Fibroblast of the conjunctiva (primary cell): ENCODE measurements around the gene AMELY.
"Not testable (repeated sequence)": the region's sequence is repeated elsewhere in the genome, so short reads cannot be mapped to it uniquely, and the experiment has no call there.

ENCODE experiments used
- DNase-seq: peaks from one replicate; pipeline ENCODE4 v3.0.0-alpha.2; 2010; ENCODE audit warnings: low read depth

The AMELY gene, protein sequence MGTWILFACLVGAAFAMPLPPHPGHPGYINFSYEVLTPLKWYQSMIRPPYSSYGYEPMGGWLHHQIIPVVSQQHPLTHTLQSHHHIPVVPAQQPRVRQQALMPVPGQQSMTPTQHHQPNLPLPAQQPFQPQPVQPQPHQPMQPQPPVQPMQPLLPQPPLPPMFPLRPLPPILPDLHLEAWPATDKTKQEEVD

DNA sequence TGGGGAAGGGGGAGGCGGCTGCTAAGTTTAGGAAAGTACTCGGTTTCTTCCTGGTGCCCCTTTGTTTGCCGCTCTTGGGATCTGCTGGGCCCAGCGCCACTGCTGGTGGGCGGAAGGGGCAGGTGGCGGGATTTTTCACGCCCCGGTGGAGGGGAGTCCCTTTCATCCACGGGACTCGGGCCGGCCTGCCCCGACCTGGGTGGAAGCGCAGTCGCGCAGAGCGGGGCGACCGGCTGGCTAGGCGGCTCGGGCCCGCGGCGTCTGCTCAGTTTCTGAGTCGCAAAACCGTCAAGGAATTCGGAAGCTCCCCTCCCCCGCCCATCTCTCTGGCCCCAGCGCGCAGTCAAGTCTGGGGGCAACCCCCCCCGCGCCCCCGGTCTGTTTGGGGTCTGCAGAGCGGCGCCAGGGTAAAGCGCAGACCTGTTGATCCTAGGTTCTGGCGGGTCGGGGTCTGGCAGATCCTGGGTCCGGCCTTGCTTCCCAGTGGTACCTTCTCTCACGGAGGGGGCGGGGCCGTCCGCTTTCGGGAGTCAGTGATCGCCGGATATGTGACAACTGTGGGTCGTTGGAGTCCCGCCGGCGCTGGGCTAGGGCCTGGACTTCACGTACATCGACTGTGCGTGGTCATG lies at the start of gene AMELY:
AMELY (minus strand) TSS at position 500 of the 629 bp plus-strand sequence. CDS start 39,144 bp downstream, outside the sequence.
- no peak for DNase-seq

DNA sequence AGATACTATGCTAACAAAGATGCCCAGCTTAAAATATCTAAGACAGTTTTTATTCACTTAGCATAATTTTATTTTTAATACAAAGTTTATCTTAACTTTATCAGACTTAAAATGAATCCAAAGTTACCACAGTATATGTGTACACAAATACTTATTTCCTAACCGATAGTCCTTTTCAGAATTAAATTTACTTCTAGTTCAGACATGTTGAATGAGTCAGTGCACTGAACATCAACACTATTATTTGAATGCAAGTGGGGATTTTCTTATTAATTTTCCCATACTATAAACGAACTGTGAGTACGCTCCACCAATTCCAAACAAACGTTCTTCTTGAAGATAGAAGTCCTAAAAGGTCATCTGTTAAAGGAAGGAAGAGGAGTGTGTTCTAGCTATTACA lies 38.4 kb upstream of the AMELY start:
- DNase-seq, result no peak

DNA sequence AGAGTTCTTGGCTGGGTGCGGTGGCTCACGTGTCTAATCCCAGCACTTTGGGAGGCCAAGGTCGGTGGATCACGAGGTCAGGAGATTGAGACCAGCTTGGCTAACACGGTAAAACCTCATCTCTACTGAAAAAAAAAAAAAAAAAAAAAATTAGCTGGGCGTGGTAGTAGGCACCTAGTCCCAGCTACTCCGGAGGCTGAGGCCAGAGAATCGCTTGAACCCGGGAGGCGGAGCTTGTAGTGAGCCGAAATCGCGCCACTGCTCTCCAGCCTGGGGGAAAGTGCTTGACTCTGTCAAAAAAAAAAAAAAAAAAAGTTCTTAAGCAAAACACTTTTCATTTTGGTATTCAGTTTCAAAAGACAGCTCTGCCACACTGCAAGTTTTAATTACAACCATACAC lies 36.8 kb upstream of the AMELY start:
- DNase-seq, result no peak

DNA sequence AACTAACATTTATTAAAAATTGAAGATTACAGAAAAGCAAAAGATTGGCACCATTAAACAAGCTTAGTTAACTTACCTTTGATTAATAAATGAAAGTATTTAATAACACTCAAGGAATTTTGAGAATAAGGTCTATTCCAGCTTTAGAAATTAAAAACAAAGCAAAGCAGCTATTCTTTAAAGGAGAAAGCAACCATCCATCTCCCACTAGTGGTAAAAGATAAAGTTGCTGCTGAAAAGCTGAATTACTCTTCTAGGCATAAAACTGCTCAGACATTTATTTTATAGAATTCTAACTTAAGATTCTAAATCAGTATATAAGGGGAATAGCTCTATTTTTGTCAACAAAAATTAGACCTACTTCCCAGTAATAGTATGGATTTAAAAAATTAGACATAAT lies 36.1 kb upstream of the AMELY start:
- no peak for DNase-seq

DNA sequence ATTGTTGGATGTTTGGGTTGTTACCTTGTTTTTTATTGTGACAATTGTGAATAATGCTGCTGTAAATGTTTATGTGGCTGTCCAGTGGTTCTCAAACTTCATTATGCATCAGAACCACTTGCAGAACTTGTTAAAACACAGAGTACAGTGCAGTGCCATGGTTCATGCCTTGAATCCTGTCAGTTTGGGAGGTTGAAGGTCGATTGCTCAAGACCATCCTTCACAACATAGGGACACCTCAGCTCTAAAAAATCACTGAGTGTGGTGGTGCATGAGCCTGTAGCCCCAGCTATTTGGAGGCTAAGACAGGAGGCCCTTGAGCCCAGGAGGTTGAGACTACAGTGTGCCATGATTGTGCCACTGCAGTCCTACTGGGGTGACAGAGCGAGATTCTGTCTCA lies 23.9 kb upstream of the AMELY start:
- DNase-seq, result no peak

DNA sequence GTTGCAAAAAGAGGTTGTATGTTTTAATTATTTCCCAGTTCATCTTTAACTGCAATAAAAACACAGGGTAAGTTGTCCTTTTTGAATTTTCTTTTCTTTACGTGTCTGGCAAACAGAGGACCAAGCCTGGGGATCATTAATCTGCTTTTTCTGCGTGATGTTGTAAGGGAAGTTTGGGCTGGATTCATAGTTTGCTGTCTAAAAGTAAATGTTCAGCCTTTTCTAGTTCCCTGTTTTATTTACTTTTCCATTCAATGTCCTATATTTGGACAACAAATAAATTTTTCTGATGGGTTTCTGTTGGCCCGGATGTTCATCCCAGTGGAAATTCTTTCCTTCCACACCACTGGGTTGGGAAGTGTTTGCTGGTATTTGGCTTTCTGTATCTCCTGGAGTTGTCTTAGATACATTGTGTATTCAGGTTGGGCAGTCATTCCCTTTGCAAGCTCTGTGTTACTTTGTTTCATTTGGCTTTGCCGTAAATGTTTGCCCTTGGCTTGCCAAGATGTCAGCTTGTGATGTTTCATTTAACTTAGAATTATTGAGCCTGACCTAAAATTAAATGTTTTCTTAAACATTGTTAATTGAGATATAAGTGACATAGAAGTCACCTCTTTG lies 20.3 kb upstream of the AMELY start:
- DNase-seq, result no peak

DNA sequence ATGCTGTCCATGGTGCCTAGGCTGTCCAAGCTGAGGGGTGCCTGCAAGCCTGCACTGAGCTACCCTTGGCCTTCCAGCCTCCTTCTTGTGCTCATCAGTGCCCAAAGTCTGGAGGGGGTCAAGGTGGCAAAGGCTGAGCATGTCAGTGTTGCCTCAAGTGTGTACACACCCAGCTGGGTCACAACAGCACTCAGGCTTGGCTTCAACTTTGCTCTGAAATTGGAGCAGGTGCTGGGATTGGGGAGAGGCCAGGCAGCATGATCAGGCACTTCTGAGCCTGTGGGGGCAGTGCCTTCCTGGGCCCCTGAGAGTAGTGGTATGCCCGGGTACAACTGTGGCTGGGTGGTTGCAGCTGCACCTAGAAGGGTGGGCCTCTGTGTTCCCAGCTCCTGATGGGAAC lies 17.7 kb upstream of the AMELY start:
- DNase-seq, result no peak

DNA sequence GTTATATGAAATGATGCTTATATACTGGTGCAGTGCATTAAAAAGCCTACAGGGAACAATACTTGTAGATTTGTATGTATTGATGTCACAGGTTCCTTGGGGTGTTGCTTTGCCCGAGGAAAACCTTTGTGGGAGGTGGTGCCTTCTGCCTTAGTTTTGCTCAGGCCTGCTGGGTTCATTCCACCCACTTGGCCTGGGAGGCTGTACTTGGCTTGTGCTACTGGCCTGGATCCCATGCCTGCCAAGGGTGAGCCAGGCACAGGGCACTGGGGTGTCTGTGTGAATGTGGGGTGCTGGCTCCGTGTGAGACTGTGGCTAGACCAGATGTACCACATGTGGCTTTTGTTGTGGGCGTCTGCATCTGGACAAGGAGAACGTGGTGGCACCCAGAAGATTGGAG lies 16.7 kb upstream of the AMELY start:
- no peak for DNase-seq

DNA sequence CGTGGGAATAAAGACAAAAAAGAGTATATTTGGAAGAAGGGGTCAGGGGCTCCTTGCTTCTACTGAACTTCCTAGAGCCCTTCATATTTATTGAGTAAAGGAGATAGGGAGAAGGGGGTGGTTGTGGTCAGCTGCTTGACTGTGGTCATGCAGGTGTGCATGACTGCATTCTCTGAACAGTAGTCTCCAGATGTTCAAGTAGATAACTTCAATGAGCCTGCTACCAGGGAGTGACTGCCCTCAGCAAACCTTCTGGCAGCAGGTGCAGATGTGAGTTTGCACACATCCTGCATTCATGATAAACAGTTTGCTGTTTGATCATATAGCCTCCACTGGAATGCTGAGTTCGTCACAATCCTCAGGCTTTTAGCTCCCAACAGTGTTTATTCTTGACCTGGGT lies 9.5 kb upstream of the AMELY start:
- no peak for DNase-seq

DNA sequence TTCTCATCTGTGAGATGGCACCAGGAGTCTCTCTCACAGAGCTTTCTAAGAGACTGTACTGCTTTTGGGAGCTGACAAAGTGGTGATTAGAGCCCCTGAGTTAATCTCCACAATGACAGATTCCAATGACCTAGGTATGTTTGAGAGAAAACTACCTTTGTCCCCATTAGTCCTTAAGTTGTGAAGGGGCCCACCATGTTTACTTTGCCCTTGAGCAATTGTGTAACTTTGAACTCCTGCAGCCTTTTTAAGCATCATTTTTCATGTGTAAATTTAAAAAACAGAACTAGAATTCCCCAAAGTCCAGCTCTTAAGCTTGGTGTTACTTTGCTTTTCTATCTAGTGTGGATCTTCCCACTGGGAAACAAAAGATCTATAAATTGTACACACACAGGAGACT lies 1.8 kb upstream of the AMELY start:
- no peak for DNase-seq

DNA sequence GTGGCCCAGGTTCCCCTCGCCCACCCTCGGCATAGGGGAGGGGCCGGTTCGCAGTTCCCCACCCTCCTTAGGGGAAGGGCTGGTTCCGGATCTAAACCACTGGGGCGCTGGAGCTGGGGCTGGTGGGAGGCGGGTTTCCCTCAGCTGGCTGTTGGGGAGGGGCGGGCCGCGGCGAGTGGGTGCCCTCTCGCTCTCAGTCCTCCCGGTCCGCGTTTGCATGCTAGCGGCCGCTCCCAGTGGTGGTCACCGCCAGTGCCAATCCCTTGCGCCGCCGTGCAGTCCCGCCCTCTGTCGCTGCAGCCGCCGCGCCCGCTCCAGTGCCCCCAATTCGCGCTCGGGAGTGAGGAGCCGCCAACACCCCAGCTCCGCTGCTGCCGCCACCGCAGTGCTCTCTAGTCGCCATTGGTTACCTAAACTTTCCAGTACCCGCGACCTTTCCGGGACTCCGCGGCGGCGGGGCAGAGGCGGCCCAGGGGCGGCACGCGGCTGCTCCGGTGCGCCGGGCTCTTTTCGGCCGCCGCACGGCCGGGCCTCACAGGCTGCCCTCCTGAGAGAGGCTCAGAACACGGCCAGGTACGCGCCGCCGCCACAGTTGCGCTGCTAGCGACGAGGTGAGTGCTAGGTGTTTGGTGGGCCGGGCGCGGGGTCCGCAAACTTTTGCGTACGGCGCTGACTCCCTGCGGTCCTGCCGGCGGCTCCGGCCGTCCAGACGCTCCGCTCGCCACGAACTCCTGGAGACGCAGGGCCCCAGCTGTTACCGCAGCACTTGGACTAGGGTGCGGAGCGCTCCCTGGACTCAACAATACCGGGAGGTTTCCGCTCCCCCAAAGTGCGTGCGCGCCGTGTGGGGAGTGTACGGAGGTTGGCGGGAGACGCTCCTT lies 940 bp downstream of the AMELY start, which contains the start of gene TBL1Y:
TBL1Y (plus strand) TSS at position 326 of the 881 bp plus-strand sequence. CDS start 114,388 bp downstream, outside the sequence.
- DNase-seq, result no peak

DNA sequence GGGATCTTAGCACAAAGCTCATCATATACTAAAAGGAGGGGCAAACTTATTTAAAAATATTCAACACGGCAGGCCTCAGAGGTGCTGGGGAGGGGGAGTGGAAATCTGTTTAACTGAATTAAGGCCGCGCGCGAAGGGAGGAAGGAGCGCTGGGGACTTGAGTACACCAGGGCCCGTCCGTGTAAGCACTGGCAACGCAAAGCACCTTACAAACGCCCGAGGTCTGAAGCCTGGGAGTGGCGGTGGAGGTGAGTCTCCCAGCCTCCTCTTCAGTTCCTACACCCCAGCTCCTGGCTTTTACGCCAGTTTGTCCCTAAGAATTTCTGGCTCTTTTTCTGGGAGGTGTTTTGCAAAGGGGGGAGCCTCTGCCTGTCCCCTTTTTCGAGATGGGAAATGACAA lies 1.7 kb downstream of the AMELY start:
- DNase-seq, result no peak

DNA sequence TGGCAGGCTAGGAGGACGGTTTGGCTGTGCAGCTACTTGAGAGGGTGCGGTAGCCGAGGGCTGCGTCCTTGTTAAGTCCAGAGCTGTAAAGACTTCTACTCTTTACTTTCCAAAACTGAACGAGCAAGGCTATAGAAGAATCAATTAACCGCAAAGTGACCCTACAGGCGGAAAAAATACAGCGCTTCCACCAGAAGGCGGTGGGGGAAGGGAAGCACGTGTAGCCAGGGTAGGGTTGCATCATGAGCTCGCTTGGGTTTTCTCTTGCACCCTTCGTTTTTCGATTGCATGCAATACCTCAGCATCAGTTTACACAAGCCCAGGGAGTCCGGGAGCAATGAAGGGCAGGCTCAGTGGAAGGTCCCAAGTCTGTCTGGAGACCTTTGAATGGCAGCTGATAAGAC lies 2.4 kb downstream of the AMELY start:
- DNase-seq, result no peak

DNA sequence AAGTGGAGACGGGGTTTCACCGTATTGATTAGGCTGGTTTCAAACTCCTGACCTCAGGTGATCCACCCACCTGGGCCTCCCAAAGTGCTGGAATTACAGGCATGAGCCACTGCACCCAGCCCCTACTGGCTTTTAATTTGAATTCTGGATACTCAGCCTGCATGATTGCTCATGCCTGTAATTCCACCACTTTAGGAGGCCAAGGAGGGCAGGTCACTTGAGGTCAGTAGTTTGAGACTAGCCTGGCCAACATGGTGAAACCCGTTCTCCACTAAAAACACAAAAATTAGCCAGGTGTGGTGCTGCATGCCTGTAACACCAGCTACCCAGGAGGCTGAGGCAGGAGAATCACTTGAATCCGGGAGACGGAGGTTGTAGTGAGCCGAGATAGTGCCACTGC lies 3.5 kb downstream of the AMELY start:
- not testable (repeated sequence) for DNase-seq

DNA sequence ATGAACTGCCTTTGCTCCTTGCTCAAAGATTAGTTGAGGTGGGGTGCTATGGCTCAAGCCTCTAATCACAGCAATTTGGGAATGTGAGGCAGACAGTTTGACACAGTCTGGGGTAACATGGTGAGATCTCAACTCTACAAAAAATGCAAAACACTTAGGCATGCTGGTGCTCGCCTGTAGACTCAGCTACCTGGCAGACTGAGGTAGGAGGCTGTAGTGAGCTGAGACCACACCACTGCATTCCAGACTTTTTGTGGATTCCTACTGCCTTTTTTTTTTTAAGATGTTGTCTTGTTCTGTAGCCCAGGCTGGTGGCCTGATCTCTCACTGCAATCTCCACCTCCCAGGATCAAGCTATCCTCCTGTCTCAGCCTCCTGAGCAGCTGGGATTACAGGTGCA lies 4.0 kb downstream of the AMELY start:
- DNase-seq, result no peak

DNA sequence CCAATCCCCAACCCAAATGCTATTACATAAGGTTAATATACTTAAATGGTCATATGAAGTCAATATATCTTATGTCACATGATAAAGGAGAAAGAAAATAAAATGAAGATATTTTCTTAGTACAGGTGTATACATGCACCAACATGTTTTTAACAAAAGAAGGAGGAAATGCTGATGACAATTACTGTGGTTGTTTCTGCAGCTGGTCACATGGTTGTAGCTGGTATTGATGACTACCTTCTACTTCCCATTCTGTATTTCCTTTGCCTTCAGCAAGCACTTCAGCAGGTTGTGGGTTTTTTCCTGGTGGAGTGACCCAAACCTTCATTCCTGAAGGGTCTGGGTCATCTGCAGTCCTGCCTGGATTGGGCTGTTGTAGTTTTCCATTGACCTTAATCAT lies 9.4 kb downstream of the AMELY start:
- not testable (repeated sequence) for DNase-seq

DNA sequence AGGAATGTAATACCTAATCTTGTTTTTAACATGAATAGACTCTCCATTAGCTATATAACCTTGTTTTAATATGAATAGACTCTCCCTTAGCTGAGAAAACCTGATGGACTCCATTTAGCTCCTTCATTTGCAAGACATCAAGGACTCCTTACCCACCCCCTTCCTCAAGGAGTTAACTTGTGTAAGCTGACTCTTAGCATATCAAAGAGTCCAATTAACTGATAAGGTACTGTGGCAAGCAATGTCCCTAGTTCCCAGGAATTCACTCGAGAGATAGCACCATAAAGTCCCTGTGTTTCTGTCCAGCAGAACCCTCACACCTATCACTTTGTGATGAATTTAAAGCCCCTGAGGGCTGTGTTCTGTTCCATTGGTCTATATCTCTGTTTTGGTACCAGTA lies 16.3 kb downstream of the AMELY start:
- no peak for DNase-seq

DNA sequence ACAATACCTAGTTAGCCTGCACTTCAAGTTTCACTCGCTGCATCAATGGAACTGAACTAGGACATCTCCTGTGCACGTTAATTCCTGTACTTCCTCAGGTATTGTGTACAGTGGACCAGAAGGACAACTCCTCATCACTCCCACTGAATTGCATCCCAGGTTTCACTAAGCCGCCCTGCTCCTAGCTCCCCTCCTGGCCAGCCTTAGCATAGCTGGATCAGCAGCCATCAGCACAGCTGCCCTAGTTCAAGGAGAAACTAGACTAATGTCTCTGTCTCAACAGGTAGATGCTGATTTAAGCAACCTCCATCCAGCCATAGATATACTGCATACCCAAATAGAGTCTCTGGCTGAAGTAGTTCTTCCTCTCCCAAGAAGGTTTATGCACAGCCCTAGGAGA lies 17.1 kb downstream of the AMELY start:
- DNase-seq, result no peak

DNA sequence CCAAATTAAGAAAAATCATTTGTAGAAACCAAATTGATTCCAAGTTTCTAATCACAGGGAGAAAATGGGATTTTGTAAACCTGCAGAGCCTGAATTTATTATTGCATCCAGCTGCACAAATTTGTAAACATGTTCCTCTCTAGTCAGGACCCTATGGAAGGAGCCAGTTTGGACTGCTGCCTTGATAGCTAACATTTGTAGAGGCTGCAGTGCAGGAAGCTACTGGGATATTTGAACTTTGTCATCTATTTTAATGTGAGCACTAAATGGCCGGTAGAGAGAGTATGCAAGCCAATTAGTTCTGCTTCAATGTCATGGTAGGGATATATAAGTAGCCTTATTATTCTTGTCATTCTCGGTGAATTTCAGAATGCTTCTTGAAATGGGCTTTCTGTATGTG lies 62.2 kb downstream of the AMELY start:
- no peak for DNase-seq

DNA sequence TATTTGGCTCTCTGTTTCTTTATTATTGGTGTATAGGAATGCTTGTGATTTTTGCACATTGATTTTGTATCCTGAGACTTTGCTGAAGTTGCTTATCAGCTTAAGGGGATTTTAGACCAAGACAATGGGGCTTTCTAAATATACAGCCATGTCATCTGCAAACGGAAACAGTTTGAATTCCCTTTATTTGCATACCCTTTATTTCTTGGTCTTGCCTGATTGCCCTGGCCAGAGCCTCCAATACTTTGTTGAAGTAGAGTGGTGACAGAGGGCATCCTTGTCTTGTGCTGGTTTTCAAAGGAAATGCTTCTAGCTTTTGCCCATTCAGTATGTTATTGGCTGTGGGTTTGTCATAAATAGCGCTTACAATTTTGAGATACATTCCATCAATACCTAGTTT lies 68.9 kb downstream of the AMELY start:
- DNase-seq, result not testable (repeated sequence)
